Heart right ventricle (tissue), 16 donors: ENCODE results near the gene TMEM123. TPM values are rescaled to one million over a fixed set of nuclear protein-coding genes. Genes with fewer than 3 reads are reported as not detected.
"Not testable (repeated sequence)": the region's sequence is repeated elsewhere in the genome, so short reads cannot be mapped to it uniquely, and the experiment has no call there.

Experiments used
- ATAC-seq, 8 donors: fragments of 200-7000 bp; cut with Tn5 transposase; one replicate each; pipeline ENCODE4 v1.9.1; 2020; ENCODE audit warnings: mild to moderate bottlenecking in 8 of 8, moderate library complexity in 8 of 8, moderate number of reproducible peaks in 1 of 8
- DNase-seq, 2 donors: peaks; one replicate each; pipeline ENCODE4 v3.0.0-alpha.2; 2020
- H3K27ac ChIP-seq, 10 donors: fragments of 200-600 bp; sonication (generic) in 2 of 10; one replicate each; pipeline versions ENCODE4 v1.5.0 to v1.8.0; 2020 to 2022; ENCODE audit warnings: mild to moderate bottlenecking in 3 of 10
- H3K27me3 ChIP-seq, 7 donors: fragments of 200-600 bp; one replicate each; pipeline ENCODE4 v1.8.0; 2021 to 2022; ENCODE audit warnings: mild to moderate bottlenecking in 2 of 7
- H3K36me3 ChIP-seq, 9 donors: fragments of 200-600 bp; sonication (generic) in 1 of 9; one replicate each; pipeline versions ENCODE4 v1.5.0 to v1.8.0; 2020 to 2022; ENCODE audit warnings: mild to moderate bottlenecking in 2 of 9
- H3K4me1 ChIP-seq, 9 donors: fragments of 200-600 bp; sonication (generic) in 1 of 9; one replicate each; pipeline versions ENCODE4 v1.5.0 to v1.8.0; 2020 to 2022; ENCODE audit warnings: mild to moderate bottlenecking in 4 of 9
- H3K4me3 ChIP-seq, 10 donors: fragments of 200-600 bp; sonication (generic) in 2 of 10; one replicate each; pipeline versions ENCODE4 v1.5.0 to v1.8.0; 2020 to 2022; ENCODE audit warnings: mild to moderate bottlenecking in 7 of 10, moderate library complexity in 2 of 10
- H3K9me3 ChIP-seq, 11 donors: fragments of 200-600 bp in 10 of 11; sonication (generic) in 2 of 11; one replicate each; pipeline versions ENCODE4 v1.5.0 to v1.8.0; 2013 to 2022; ENCODE audit warnings: mild to moderate bottlenecking in 2 of 11, control low read depth in 1 of 11, moderate library complexity in 1 of 11
- CTCF ChIP-seq, 9 donors: fragments of 200-600 bp; sonication (generic) in 2 of 9; IDR thresholded peaks; one replicate each; pipeline versions ENCODE4 v1.5.0 to v1.8.0; 2021 to 2022; ENCODE audit warnings: antibody characterized with exemption in 9 of 9, mild to moderate bottlenecking in 5 of 9, moderate library complexity in 1 of 9
- WGBS, 2 donors: extraction: QIAGEN DNeasy Blood & Tissue Kit; methylation state at CpG; one replicate each; pipeline ENCODE4 v1.1.7; 2013; ENCODE audit warnings: inconsistent platforms in 1 of 2; 5-methylcytosine and 5-hydroxymethylcytosine counted together
- intact Hi-C, 10 donors: fragments of 100-400 bp; cut with DNase I; formaldehyde crosslinking; loops; one replicate each; pipeline versions ENCODE4 v1.11.1 to v1.14.2; 2022
- polyA plus RNA-seq, 2 donors: library from polyadenylated mRNA; stranded (reverse); fragments of 200-250 nt; gene quantifications; one replicate each; pipeline ENCODE4 v1.2.3, GENCODE V29; 2013
- total RNA-seq, 10 donors: library from RNA; stranded (reverse); fragmentation: NEBNext Ultra II Directional in 3 of 10; extraction: Animal tissue kit (Norgen Biotek cat#: 25700) in 3 of 10; gene quantifications; one replicate each; pipeline versions ENCODE4 v1.2.1 to v1.2.4, GENCODE V29; 2021 to 2023
- donor health status: Arrhythmogenic right ventricular cardiomyopathy.
- donor health status: ischemic (EF 13 %, LVEDD 7.1; RV severe dilation, severe dysfunction).
- donor health status: healthy with polysubstance abuse.
- donor health status: DM: no; HTN: yes; CAD: no.
- donor health status: DM: no; HTN: no; CAD: no.
- donor health status: ischemic (EF 25% LVEDD 6.9; RV normal size, moderate dysfunction).
- donor health status: ischemic (EF 25% LVEDD 5.7; RV mildly dilated, moderate dysfunction).
- donor health status: healthy.
- donor health status: DM: yes; HTN: yes; CAD: no.
- donor health status: Ischemic cardiomyopathy.
- donor health status: ischemic (EF 35%, LVEDD 5.7; RV mildly dilated, moderate dysfunction).
- donor health status: nonischemic (EF 11% LVEDD 7.7; RV severe dilation, severe dysfunction).
- donor health status: DM: yes; HTN: yes; CAD: no.
- donor health status: PGD.
- donor health status: ischemic (EF 29% LVEDD 5.4; RV normal size, mild dysfunction).
- donor health status: nonischemic (EF 23%, LVEDD 6.1; RV moderate dilation, normal function).

The TMEM123 gene
- total and polyA plus RNA-seq, 12 donors: 18.7 to 98.7 (median 77.4) TPM

GRCh38 chr11:102377891-102378290, 74.7 kb downstream of the TMEM123 start:
- WGBS, 2 donors: 84 to 85% methylated on average over 2 of the region's 2 CpGs
- DNase-seq (no peak), ATAC-seq (no peak)
- TF ChIP-seq CTCF (IDR thresholded peaks at IDR 0.05): no peak
- Histone ChIP-seq H3K27me3 (no peaks in the 10 kb centered on the region), H3K36me3 (peaks cover 0 to 74% (median 20%) of the 10 kb centered on the region in 9 donors), H3K4me1 (peaks cover 0 to 5% (median 0%) of the 10 kb centered on the region in 9 donors), H3K4me3 (no peak overlapping the region), H3K9me3 (no peaks in the 10 kb centered on the region), H3K27ac (no peak overlapping the region)
- intact Hi-C loops: no loop called here

GRCh38 chr11:102375720-102376399, 76.7 kb downstream of the TMEM123 start:
- Histone ChIP-seq H3K4me1 (no peaks in the 10 kb centered on the region), H3K27ac (no peak overlapping the region), H3K9me3 (no peaks in the 10 kb centered on the region), H3K36me3 (peaks cover 0 to 62% (median 20%) of the 10 kb centered on the region in 9 donors), H3K4me3 (no peak overlapping the region), H3K27me3 (no peaks in the 10 kb centered on the region)
- WGBS, 2 donors: 88 to 93% methylated on average over 5 of the region's 5 CpGs
- no peak for TF ChIP-seq CTCF (IDR thresholded peaks at IDR 0.05)
- intact Hi-C loops: no loop called here
- ATAC-seq (no peak), DNase-seq (no peak)

DNA sequence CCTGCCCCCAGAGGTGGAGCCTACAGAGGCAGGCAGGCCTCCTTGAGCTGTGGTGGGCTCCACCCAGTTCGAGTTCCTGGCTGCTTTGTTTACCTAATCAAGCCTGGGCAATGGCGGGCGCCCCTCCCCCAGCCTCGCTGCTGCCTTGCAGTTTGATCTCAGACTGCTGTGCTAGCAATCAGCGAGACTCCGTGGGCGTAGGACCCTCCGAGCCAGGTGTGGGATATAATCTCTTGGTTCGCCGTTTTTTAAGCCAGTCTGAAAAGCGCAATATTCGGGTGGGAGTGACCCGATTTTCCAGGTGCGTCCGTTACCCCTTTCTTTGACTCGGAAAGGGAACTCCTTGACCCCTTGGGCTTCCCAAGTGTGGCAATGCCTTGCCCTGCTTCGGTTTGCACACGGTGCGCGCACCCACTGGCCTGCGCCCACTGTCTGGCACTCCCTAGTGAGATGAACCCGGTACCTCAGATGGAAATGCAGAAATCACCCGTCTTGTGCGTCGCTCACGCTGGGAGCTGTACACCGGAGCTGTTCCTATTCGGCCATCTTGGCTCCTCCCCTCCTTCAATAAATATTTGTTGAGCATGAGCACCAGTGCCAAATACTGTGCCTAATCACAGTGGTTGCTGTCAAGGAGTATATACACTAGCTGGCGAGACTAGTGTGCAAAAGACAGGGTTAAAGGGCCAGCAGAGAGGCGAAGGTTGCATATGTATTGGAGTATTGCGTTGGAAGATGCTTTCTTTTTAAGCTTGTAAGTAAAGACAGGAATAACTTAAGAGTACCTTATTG, 77.7 kb downstream of the TMEM123 start:
- peaks cover 0 to 52% (median 18%) of the 10 kb centered on the region in 9 donors for H3K36me3 ChIP-seq
- 85 to 86% methylated on average over 28 to 31 of the region's 31 CpGs for WGBS, 2 donors
- ATAC-seq, DNase-seq, intact Hi-C loops, H3K4me3 ChIP-seq, H3K9me3 ChIP-seq, H3K27ac ChIP-seq, H3K27me3 ChIP-seq, H3K4me1 ChIP-seq: not testable (repeated sequence)

GRCh38 chr11:102368472-102368871, 84.1 kb downstream of the TMEM123 start:
- H3K27ac ChIP-seq: no peak overlapping the region
- no peak for TF ChIP-seq CTCF (IDR thresholded peaks at IDR 0.05)
- no peak for ATAC-seq
- WGBS, 2 donors: 92 to 94% methylated on average over 3 of the region's 3 CpGs
- no peaks in the 10 kb centered on the region for H3K9me3 ChIP-seq
- H3K27me3 ChIP-seq: no peaks in the 10 kb centered on the region
- peaks cover 0 to 57% (median 34%) of the 10 kb centered on the region in 9 donors for H3K36me3 ChIP-seq
- H3K4me1 ChIP-seq: peaks cover 0 to 8% (median 2%) of the 10 kb centered on the region in 9 donors
- no peak overlapping the region for H3K4me3 ChIP-seq
- no peak for DNase-seq
- intact Hi-C loops: no loop called here
